GM12891 (cell line): ENCODE data around the gene IMPG1.
"Not testable (repeated sequence)": the region's sequence is repeated elsewhere in the genome, so short reads cannot be mapped to it uniquely, and the experiment has no call there.

ENCODE experiments used
- PAX5 ChIP-seq: IDR thresholded peaks from 2 replicates; pipeline ENCODE4 v1.6.1; 2011; ENCODE audit warnings: low read length, moderate library complexity, mild to moderate bottlenecking; ENCODE audit not compliant: insufficient read depth, severe bottlenecking
- POLR2A ChIP-seq: IDR thresholded peaks from 2 replicates; pipeline ENCODE4 v1.6.1; 2011; ENCODE audit warnings: low read depth, low read length, control low read depth
- POLR2AphosphoS5 ChIP-seq: IDR thresholded peaks from 2 replicates; pipeline ENCODE4 v1.6.1; 2011; ENCODE audit warnings: low read depth, low read length, control low read depth
- SPI1 ChIP-seq: IDR thresholded peaks from 2 replicates; pipeline ENCODE4 v1.6.1; 2011; ENCODE audit warnings: low read depth, low read length, control low read depth
- TAF1 ChIP-seq: IDR thresholded peaks from 2 replicates; pipeline ENCODE4 v1.6.1; 2011; ENCODE audit warnings: low read depth, low read length, control low read depth

DNA sequence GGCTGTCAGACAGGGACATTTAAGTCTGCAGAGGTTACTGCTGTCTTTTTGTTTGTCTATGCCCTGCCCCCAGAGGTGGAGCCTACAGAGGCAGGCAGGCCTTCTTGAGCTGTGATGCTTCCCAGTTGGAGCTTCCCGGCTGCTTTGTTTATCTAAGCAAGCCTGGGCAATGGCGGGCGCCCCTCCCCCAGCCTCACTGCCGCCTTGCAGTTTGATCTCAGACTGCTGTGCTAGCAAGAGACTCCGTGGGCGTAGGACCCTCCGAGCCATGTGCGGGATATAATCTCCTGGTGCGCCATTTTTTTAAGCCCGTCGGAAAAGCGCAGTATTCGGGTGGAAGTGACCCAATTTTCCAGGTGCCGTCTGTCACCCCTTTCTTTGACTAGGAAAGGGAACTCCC lies 167.3 kb downstream of the IMPG1 start:
- not testable (repeated sequence) for TF ChIP-seq POLR2A, POLR2AphosphoS5, TAF1, SPI1, PAX5
